Type B pancreatic cell (in vitro differentiated cells): ENCODE results near the gene WFDC13. TPM values are rescaled to one million over a fixed set of nuclear protein-coding genes. Genes with fewer than 3 reads are reported as not detected.
A peak's percentile ranks its signal among the peaks of the same experiment; 100 is the strongest.
"Not testable (repeated sequence)": the region's sequence is repeated elsewhere in the genome, so short reads cannot be mapped to it uniquely, and the experiment has no call there.

ENCODE experiments used
- DNase-seq: peaks from one replicate; pipeline ENCODE4 v3.0.0; 2021; ENCODE audit warnings: mixed read lengths; ENCODE audit not compliant: unreplicated experiment; ENCODE audit errors: extremely low spot score
- H3K27ac Mint-ChIP-seq: 2 replicates; pipeline ENCODE4 v1.8.0; 2021; ENCODE audit warnings: mild to moderate bottlenecking, mixed read lengths
- H3K27me3 Mint-ChIP-seq: 2 replicates; pipeline ENCODE4 v1.8.0; 2021; ENCODE audit warnings: mixed read lengths
- H3K36me3 Mint-ChIP-seq: 2 replicates; pipeline ENCODE4 v1.8.0; 2021; ENCODE audit warnings: mixed read lengths
- H3K4me1 Mint-ChIP-seq: one replicate; pipeline ENCODE4 v1.8.0; 2021; ENCODE audit warnings: mixed read lengths; ENCODE audit not compliant: unreplicated experiment
- H3K4me3 Mint-ChIP-seq: 2 replicates; pipeline ENCODE4 v1.8.0; 2021; ENCODE audit warnings: mild to moderate bottlenecking, mixed read lengths
- H3K9me3 Mint-ChIP-seq: 2 replicates; pipeline ENCODE4 v1.8.0; 2021; ENCODE audit warnings: mixed read lengths
- total RNA-seq: library from RNA; stranded (reverse); gene quantifications from 2 replicates; pipeline ENCODE4 v1.2.1, GENCODE V29; 2021; ENCODE audit warnings: low replicate concordance
- TF ChIP-seq, protein P1 (sequence below): fragments of 200-600 bp; sonication (generic); conservative IDR thresholded peaks from 2 replicates; pipeline ENCODE4 v1.5.0; 2021; ENCODE audit warnings: antibody characterized with exemption, mild to moderate bottlenecking

WFDC13 gene
- total RNA-seq, 1 donor from 2014 or later: not detected

DNA sequence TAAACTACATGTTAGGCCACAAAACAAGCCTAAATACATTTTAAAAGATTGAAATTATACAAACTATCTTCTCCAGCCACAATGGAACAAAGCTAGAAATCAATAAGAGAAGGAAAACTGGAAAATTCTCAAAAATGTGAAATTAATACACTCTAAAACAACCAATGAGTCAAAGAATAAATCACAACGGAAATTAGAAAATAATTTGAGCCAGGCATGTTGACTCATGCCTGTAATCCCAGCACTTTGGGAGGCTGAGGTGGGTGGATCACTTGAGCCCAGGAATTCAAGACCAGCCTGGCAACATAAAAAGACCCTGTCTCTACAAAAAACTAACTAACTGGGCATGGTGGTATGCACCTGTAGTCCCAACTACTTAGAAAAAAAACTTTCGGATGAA lies 6.3 kb upstream of the WFDC13 start:
- Mint-ChIP-seq H3K36me3 (no peaks in the 10 kb centered on the region), H3K27ac (no peak overlapping the region), H3K9me3 (no peaks in the 10 kb centered on the region), H3K27me3 (peaks cover 5% of the 10 kb centered on the region), H3K4me3 (no peak overlapping the region), H3K4me1 (no peaks in the 10 kb centered on the region)
- TF ChIP-seq, protein P1, sequence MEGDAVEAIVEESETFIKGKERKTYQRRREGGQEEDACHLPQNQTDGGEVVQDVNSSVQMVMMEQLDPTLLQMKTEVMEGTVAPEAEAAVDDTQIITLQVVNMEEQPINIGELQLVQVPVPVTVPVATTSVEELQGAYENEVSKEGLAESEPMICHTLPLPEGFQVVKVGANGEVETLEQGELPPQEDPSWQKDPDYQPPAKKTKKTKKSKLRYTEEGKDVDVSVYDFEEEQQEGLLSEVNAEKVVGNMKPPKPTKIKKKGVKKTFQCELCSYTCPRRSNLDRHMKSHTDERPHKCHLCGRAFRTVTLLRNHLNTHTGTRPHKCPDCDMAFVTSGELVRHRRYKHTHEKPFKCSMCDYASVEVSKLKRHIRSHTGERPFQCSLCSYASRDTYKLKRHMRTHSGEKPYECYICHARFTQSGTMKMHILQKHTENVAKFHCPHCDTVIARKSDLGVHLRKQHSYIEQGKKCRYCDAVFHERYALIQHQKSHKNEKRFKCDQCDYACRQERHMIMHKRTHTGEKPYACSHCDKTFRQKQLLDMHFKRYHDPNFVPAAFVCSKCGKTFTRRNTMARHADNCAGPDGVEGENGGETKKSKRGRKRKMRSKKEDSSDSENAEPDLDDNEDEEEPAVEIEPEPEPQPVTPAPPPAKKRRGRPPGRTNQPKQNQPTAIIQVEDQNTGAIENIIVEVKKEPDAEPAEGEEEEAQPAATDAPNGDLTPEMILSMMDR: no peak
- no peak for DNase-seq

- Mint-ChIP-seq H3K9me3 (no peaks in the 10 kb centered on the region), H3K27ac (peak overlapping the region; percentile 23), H3K4me3 (no peak overlapping the region), H3K4me1 (no peaks in the 10 kb centered on the region), H3K27me3 (peaks cover 16% of the 10 kb centered on the region), H3K36me3 (no peaks in the 10 kb centered on the region)
- TF ChIP-seq, protein P1: no peak
- no peak for DNase-seq
Measured at GRCh38 chr20:45701104-45701503, 734 bp upstream of the WFDC13 start.

DNA sequence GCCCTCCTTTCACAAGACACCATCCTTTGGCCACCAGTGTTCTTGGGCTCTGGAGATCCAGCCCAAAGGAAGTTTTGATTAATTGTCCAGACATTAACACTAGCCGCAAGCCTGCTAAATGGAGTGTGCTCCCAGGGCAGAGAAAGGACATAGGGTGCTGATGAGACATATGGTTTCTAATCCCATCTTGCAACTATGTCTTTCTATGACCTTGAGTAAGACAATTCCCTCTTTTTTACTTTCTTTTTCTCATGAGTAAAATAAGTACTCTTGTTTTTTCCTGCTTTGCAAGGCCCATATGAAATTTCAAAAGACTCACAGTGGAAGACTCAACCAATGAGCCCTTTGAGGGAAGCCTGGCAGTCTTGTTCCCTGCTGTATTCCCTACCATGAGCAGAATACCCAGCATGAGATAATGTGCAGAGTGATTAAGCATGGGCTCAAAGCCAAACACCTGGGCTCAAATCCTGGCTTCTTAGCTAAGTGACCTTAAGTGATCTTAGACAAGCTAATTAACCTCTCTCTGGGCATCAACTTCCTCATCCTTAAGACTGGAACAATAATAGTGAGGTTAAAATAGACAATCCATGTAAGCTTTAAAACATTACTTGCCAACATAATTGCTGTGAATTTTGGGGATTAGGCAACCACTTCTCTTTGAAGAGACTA lies 3.3 kb downstream of the WFDC13 start, which contains the start of gene WFDC10B:
TSS of gene WFDC10B (minus strand) at position 51 of the 669 bp plus-strand sequence. CDS start 19,027 bp downstream, outside the sequence.
- no peak for DNase-seq
- H3K36me3 Mint-ChIP-seq: no peaks in the 10 kb centered on the region
- H3K27ac Mint-ChIP-seq: no peak within 1 kb of the TSS
- no peaks in the 10 kb centered on the region for H3K9me3 Mint-ChIP-seq
- H3K27me3 Mint-ChIP-seq: peaks cover 16% of the 10 kb centered on the region
- H3K4me1 Mint-ChIP-seq: no peaks in the 10 kb centered on the region
- TF ChIP-seq, protein P1: no peak
- no peak within 1 kb of the TSS for H3K4me3 Mint-ChIP-seq

DNA sequence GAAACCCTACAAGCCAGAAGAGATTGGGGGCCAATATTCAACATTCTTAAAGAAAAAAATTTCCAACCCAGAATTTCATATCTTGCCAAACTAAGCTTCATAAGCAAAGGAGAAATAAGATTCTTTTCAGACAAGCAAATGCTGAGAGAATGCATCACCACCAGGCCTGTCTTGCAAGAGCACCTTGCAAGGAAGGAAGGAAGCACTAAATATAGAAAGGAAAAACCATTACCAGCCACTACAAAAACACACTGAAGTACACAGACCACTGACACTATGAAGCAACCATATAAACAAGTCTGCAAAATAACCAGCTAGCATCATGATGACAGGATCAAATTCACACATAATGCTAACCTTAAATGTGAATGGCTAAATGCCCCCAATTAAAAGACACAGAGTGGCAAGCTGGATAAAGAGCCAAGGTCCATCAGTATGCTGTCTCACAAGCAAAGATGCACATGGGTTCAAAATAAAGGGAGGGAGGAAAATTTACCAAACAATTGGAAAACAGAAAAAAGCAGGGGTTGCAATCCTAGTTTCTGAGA lies 14.4 kb downstream of the WFDC13 start:
- not testable (repeated sequence) for H3K36me3 Mint-ChIP-seq, H3K4me3 Mint-ChIP-seq, H3K9me3 Mint-ChIP-seq, DNase-seq, H3K27ac Mint-ChIP-seq, H3K4me1 Mint-ChIP-seq
- H3K27me3 Mint-ChIP-seq: peaks cover 41% of the 10 kb centered on the region

- Mint-ChIP-seq H3K36me3 (no peaks in the 10 kb centered on the region), H3K27ac (no peak within 1 kb of the TSS), H3K9me3 (peaks cover 7% of the 10 kb centered on the region), H3K4me1 (no peaks in the 10 kb centered on the region), H3K27me3 (peaks cover 57% of the 10 kb centered on the region), H3K4me3 (no peak within 1 kb of the TSS)
- DNase-seq: no peak
- TF ChIP-seq, protein P1: no peak
Measured at GRCh38 chr20:45722047-45722446, 20.2 kb downstream of the WFDC13 start, which contains the start of gene SPINT4. SPINT4 (plus strand) TSS chr20:45722347; CDS start chr20:45722368, 21 bp downstream.

- TF ChIP-seq, protein P1: no peak
- H3K9me3 Mint-ChIP-seq: peaks cover 7% of the 10 kb centered on the region
- H3K4me3 Mint-ChIP-seq: no peak overlapping the region
- H3K4me1 Mint-ChIP-seq: no peaks in the 10 kb centered on the region
- DNase-seq: no peak
- no peaks in the 10 kb centered on the region for H3K36me3 Mint-ChIP-seq
- H3K27ac Mint-ChIP-seq: no peak overlapping the region
- peaks cover 41% of the 10 kb centered on the region for H3K27me3 Mint-ChIP-seq
Measured at GRCh38 chr20:45725134-45725533, 23.3 kb downstream of the WFDC13 start.
